Right lobe of liver (tissue), 4 donors: ENCODE measurements around the gene CBR1.

Source experiments
- CTCF ChIP-seq, 4 donors: fragments of 200-600 bp in 3 of 4; fragments of 450-650 bp in 1 of 4; IDR thresholded peaks; one replicate each; pipeline versions ENCODE4 v1.5.1 to v1.8.0; 2016 to 2022; ENCODE audit warnings: antibody characterized with exemption in 4 of 4, mild to moderate bottlenecking in 2 of 4
- POLR2A ChIP-seq: fragments of 450-650 bp; IDR thresholded peaks from one replicate; pipeline ENCODE4 v1.6.1; 2017; ENCODE audit warnings: antibody characterized with exemption, mild to moderate bottlenecking
- donor health status: DM: no; HTN: no; CAD: no.
- donor health status: DM: no; HTN: no; CAD: no.
- donor health status: DM: no; HTN: yes; CAD: no.

- no peak for TF ChIP-seq CTCF (IDR thresholded peaks at IDR 0.05)
- TF ChIP-seq POLR2A = no peak
These were observed 30.9 kb upstream of the CBR1 start for GRCh38 chr21:36038701-36039497.
